Sigmoid colon (tissue), 7 donors: ENCODE measurements around the gene IFNA5. TPM values are rescaled to one million over a fixed set of nuclear protein-coding genes. Genes with fewer than 3 reads are reported as not detected.

Source experiments
- DNase-seq: peaks from one replicate; pipeline ENCODE4 v3.0.0-alpha.2; 2019
- H3K27ac ChIP-seq, 4 donors: fragments of 200-600 bp; sonication (generic); one replicate each; pipeline ENCODE4 v1.5.1; 2016 to 2019; ENCODE audit warnings: mild to moderate bottlenecking in 1 of 4
- H3K27me3 ChIP-seq, 3 donors: fragments of 200-600 bp; sonication (generic); one replicate each; pipeline ENCODE4 v1.5.1; 2019; ENCODE audit warnings: mild to moderate bottlenecking in 1 of 3
- H3K36me3 ChIP-seq, 4 donors: fragments of 200-600 bp; sonication (generic); one replicate each; pipeline ENCODE4 v1.5.1; 2016 to 2019
- H3K4me1 ChIP-seq, 4 donors: fragments of 200-600 bp; sonication (generic); one replicate each; pipeline ENCODE4 v1.5.1; 2017 to 2019
- H3K4me3 ChIP-seq, 4 donors: fragments of 200-600 bp; sonication (generic); one replicate each; pipeline ENCODE4 v1.5.1; 2017 to 2019; ENCODE audit warnings: mild to moderate bottlenecking in 2 of 4, moderate library complexity in 1 of 4
- H3K9me3 ChIP-seq, 4 donors: fragments of 200-600 bp in 3 of 4; sonication (generic) in 3 of 4; one replicate each; pipeline versions ENCODE4 v1.5.1 to v1.6.1; 2013 to 2019
- EP300 ChIP-seq, 4 donors: sonication (generic); formaldehyde crosslinking; IDR thresholded peaks; one replicate each; pipeline ENCODE4 v1.6.1; 2017; ENCODE audit warnings: antibody characterized with exemption in 4 of 4
- POLR2A ChIP-seq, 2 donors: fragments of 450-650 bp; IDR thresholded peaks; one replicate each; pipeline ENCODE4 v1.6.1; 2016; ENCODE audit warnings: antibody characterized with exemption in 2 of 2, mild to moderate bottlenecking in 2 of 2, moderate library complexity in 2 of 2
- POLR2AphosphoS5 ChIP-seq, 4 donors: sonication (generic); formaldehyde crosslinking; IDR thresholded peaks; one replicate each; pipeline ENCODE4 v1.6.1; 2017; ENCODE audit warnings: antibody characterized with exemption in 4 of 4
- WGBS, 2 donors: extraction: QIAGEN DNeasy Blood & Tissue Kit; methylation state at CpG; one replicate each; pipeline ENCODE4 v1.1.7; 2013; 5-methylcytosine and 5-hydroxymethylcytosine counted together
- intact Hi-C: fragments of 100-400 bp; cut with DNase I; formaldehyde crosslinking; loops from one replicate; pipeline ENCODE4 v1.15.1; 2023
- polyA plus RNA-seq, 3 donors: library from polyadenylated mRNA; stranded (reverse); fragments of 200-250 nt; gene quantifications; one replicate each; pipeline ENCODE4 v1.2.3, GENCODE V29; 2013
- total RNA-seq, 4 donors: library from RNA; depleted of rRNA; stranded (reverse); fragments of >200 nt; gene quantifications; one replicate each; pipeline ENCODE4 v1.1.0, GENCODE V29; 2016
- TF ChIP-seq, protein P1 (sequence below), 4 experiments: fragments of 450-650 bp in 3 of 4; fragments of 200-600 bp in 1 of 4; IDR thresholded peaks; one replicate each; pipeline ENCODE4 v1.5.1; 2016 to 2019; ENCODE audit warnings: antibody characterized with exemption in 4 of 4, mild to moderate bottlenecking in 3 of 4, moderate library complexity in 2 of 4
- donor health status: healthy with polysubstance abuse.
- donor health status: Bipolar disorder and iron deficiency.
- donor health status: healthy.

The IFNA5 gene
- total and polyA plus RNA-seq, 7 donors: not detected

DNA sequence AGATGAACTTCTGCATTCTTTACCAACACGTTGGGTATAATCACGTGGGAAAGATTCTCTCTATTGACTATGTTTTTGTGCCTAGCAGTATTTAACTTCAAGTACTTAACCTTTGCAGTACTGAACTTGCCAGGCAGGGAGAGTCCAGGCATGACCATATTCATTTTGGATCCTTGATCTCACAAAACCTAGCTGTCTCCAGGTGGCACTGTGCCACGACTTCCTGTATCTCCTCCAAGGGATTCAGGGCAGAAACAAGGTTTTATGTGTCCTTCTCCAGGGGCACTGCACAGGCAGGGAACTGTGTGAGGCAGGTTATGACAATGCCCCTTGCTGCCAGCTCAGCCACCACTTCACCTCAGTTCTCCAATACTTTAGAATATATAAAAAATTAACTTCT is 11.7 kb upstream of the IFNA5 start:
- Histone ChIP-seq H3K27ac (no peak overlapping the region), H3K4me3 (no peak overlapping the region), H3K4me1 (peaks cover 0 to 5% (median 0%) of the 10 kb centered on the region in 4 donors), H3K27me3 (no peaks in the 10 kb centered on the region), H3K36me3 (peaks cover 0 to 13% (median 0%) of the 10 kb centered on the region in 4 donors), H3K9me3 (no peaks in the 10 kb centered on the region)
- WGBS, 2 donors: 12 to 30% methylated on average over 3 of the region's 3 CpGs
- TF ChIP-seq POLR2A (IDR thresholded peaks at IDR 0.05) (no peak), POLR2AphosphoS5 (IDR thresholded peaks at IDR 0.05) (no peak), EP300 (IDR thresholded peaks at IDR 0.05) (no peak)
- TF ChIP-seq, protein P1, sequence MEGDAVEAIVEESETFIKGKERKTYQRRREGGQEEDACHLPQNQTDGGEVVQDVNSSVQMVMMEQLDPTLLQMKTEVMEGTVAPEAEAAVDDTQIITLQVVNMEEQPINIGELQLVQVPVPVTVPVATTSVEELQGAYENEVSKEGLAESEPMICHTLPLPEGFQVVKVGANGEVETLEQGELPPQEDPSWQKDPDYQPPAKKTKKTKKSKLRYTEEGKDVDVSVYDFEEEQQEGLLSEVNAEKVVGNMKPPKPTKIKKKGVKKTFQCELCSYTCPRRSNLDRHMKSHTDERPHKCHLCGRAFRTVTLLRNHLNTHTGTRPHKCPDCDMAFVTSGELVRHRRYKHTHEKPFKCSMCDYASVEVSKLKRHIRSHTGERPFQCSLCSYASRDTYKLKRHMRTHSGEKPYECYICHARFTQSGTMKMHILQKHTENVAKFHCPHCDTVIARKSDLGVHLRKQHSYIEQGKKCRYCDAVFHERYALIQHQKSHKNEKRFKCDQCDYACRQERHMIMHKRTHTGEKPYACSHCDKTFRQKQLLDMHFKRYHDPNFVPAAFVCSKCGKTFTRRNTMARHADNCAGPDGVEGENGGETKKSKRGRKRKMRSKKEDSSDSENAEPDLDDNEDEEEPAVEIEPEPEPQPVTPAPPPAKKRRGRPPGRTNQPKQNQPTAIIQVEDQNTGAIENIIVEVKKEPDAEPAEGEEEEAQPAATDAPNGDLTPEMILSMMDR (IDR thresholded peaks at IDR 0.05): no peak
- no peak for DNase-seq
- intact Hi-C loops: no loop called here

DNA sequence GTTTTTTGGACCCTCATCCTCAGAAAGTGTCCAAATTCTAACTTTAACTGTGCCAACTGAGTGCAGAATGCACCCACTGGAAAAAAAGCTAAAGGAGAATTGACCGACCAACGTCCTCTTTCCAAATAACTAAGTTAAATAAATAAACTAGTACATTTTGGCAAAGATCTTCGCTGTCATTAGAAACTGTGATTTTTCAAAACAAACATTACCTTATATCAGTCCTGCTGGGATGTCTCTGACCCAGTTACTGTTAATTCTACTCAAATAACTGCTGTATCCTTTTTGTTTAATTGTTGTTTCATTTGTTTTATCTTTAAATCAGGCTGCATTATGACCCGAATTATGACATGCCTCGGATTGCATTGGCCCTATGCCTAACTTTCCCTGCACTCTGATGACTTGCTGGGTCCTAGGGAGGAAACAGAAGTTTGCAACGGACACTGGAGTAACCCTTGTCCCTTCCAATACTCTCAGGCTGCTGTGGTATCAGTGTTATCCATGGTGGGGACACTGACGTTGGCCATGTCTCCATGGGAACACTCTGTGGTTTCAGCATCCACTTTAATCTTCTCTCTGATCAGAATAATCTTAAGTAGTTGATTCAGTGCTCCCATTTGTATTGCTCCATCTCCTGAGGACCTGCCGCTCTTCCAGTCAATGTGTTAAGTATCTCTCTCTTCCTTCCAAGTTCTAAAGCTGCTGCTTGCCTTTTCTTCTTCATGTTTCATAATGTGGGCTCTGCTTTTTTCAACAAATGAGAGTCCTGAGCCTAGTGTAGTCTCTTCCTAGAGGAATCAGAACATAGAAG is 11.1 kb upstream of the IFNA5 start:
- WGBS, 2 donors: 17 to 51% methylated on average over 8 of the region's 8 CpGs
- no peak for DNase-seq
- Histone ChIP-seq H3K4me3 (no peak overlapping the region), H3K36me3 (peaks cover 0 to 7% (median 0%) of the 10 kb centered on the region in 4 donors), H3K4me1 (peaks cover 0 to 5% (median 0%) of the 10 kb centered on the region in 4 donors), H3K9me3 (no peaks in the 10 kb centered on the region), H3K27me3 (no peaks in the 10 kb centered on the region), H3K27ac (no peak overlapping the region)
- TF ChIP-seq POLR2A (IDR thresholded peaks at IDR 0.05) (no peak), EP300 (IDR thresholded peaks at IDR 0.05) (no peak), POLR2AphosphoS5 (IDR thresholded peaks at IDR 0.05) (no peak)
- TF ChIP-seq, protein P1 (IDR thresholded peaks at IDR 0.05): no peak
- intact Hi-C loops: no loop called here

DNA sequence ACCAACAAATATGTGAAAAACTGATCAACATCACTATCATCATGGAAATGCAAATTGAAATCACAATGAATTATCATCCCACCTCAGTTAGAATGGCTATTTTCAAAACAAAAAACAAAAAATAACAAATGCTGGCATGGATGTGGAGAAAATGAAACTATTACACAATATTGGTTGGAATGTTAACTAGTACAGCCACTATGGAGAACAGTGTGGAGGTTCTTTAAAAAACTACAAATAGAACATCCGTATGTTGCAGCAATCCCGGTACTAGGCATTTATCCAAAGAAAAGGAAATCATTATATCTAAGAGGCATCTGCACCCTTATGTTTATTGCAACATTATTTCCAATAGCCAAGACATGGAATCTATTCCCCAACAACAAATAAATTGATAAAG is 9.0 kb upstream of the IFNA5 start:
- Histone ChIP-seq H3K27me3 (no peaks in the 10 kb centered on the region), H3K9me3 (no peaks in the 10 kb centered on the region), H3K36me3 (no peaks in the 10 kb centered on the region), H3K4me1 (peaks cover 0 to 5% (median 0%) of the 10 kb centered on the region in 4 donors), H3K4me3 (no peak overlapping the region), H3K27ac (no peak overlapping the region)
- 81 to 90% methylated on average over 2 of the region's 2 CpGs for WGBS, 2 donors
- no peak for DNase-seq
- intact Hi-C loops: loop anchor here (1.0 kb wide), 1 partner anchor 16 kb away; no protein-coding TSS in a partner anchor
- TF ChIP-seq POLR2A (IDR thresholded peaks at IDR 0.05): no peak
- no peak for TF ChIP-seq EP300 (IDR thresholded peaks at IDR 0.05)
- TF ChIP-seq POLR2AphosphoS5 (IDR thresholded peaks at IDR 0.05): no peak
- TF ChIP-seq, protein P1 (IDR thresholded peaks at IDR 0.05): no peak

DNA sequence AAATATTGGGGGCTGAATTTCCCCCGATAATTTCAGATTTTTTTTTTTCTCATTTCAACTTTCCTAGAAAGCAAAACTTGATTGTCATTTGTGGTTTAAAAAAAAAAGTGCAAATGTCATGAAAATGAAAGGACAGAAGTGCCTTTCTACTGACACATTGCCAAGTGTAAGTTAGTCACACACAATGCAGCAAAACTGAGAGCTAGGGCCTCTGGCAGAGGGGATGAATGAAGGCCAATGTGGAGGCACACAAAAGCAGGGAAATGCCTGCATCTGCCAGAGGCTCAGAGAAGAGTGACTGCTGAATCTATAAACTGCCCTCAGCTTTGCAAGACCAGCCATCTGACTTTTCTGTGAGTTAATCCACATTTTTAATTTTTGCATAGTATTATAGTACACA is 6.8 kb upstream of the IFNA5 start:
- intact Hi-C loops: no loop called here
- Histone ChIP-seq H3K27me3 (no peaks in the 10 kb centered on the region), H3K36me3 (no peaks in the 10 kb centered on the region), H3K4me1 (peaks cover 0 to 5% (median 0%) of the 10 kb centered on the region in 4 donors), H3K4me3 (no peak overlapping the region), H3K9me3 (no peaks in the 10 kb centered on the region), H3K27ac (no peak overlapping the region)
- DNase-seq: no peak
- WGBS, 2 donors: 69 to 90% methylated on average over 1 of the region's 1 CpG
- TF ChIP-seq EP300 (IDR thresholded peaks at IDR 0.05) (no peak), POLR2AphosphoS5 (IDR thresholded peaks at IDR 0.05) (no peak), POLR2A (IDR thresholded peaks at IDR 0.05) (no peak)
- TF ChIP-seq, protein P1 (IDR thresholded peaks at IDR 0.05): no peak
